A549 (cell line): Measurements from ENCODE around the gene PTRH1. TPM values are rescaled to one million over a fixed set of nuclear protein-coding genes. Genes with fewer than 3 reads are reported as not detected.

ENCODE experiments used
- ATAC-seq, 2 experiments: fragments of 200-7000 bp in 1 of 2; fragments of >200 bp in 1 of 2; cut with Nextera tagmentation in 1 of 2; cut with Tn5 transposase in 1 of 2; 3 replicates each; pipeline versions ENCODE4 v1.8.0 to v1.9.1; 2018 to 2020; ENCODE audit warnings: mild to moderate bottlenecking in 1 of 2, moderate library complexity in 1 of 2
- CTCF ChIA-PET: fragments of 300-600 bp; sonication (Branson Sonifier 250); formaldehyde crosslinking; extraction: SDS; loops from one replicate; lab custom pipeline; 2021; ENCODE audit warnings: antibody characterized with exemption, inconsistent platforms; lab: Yijun Ruan, JAX
- POLR2A ChIA-PET: fragments of 350-600 bp; formaldehyde crosslinking; extraction: SDS; loops from one replicate; lab custom pipeline; 2021; ENCODE audit warnings: antibody characterized with exemption, inconsistent platforms; lab: Yijun Ruan, JAX
- DNase-seq, 2 experiments: peaks; one replicate each; pipeline versions ENCODE4 v3.0.0 to v3.0.0-alpha.2; 2011 to 2016; ENCODE audit warnings: low read depth in 1 of 2, low spot score in 1 of 2
- FAIRE-seq: peaks from 2 replicates; lab custom pipeline; 2011; peaks lifted over from hg19 to GRCh38; lab: Jason Lieb, UNC
- H3K27ac ChIP-seq, 2 experiments: fragments of >200 bp; sonication (Bioruptor Twin); formaldehyde crosslinking; 3 replicates each; pipeline ENCODE4 v1.5.1; 2016 to 2017
- H3K4me1 ChIP-seq: fragments of >200 bp; sonication (Bioruptor Twin); formaldehyde crosslinking; 3 replicates; pipeline ENCODE4 v1.6.1; 2016
- H3K4me2 ChIP-seq: fragments of >200 bp; sonication (Bioruptor Twin); formaldehyde crosslinking; 3 replicates; pipeline ENCODE4 v1.6.1; 2016
- H3K4me3 ChIP-seq: fragments of >200 bp; sonication (Bioruptor Twin); formaldehyde crosslinking; 3 replicates; pipeline ENCODE4 v1.5.1; 2016
- H3K9me3 ChIP-seq: fragments of >200 bp; sonication (Bioruptor Twin); formaldehyde crosslinking; 3 replicates; pipeline ENCODE4 v1.6.1; 2016
- CBX2 ChIP-seq: fragments of 200-600 bp; sonication (generic); IDR thresholded peaks from 2 replicates; pipeline ENCODE4 v1.6.1; 2016; ENCODE audit warnings: low read depth, mild to moderate bottlenecking, borderline replicate concordance
- CBX8 ChIP-seq: fragments of 200-600 bp; sonication (generic); IDR thresholded peaks from 2 replicates; pipeline ENCODE4 v1.6.1; 2016
- CEBPB ChIP-seq, 2 experiments: fragments of >200 bp in 1 of 2; sonication (Bioruptor Twin) in 1 of 2; formaldehyde crosslinking in 1 of 2; IDR thresholded peaks; 2 replicates each; pipeline ENCODE4 v1.6.1; 2012 to 2016
- EHF ChIP-seq: fragments of 250-450 bp; sonication (Bioruptor Pico); IDR thresholded peaks from 2 replicates; pipeline ENCODE4 v1.5.0; 2020; ENCODE audit warnings: mild to moderate bottlenecking
- ESRRA ChIP-seq: fragments of 150-350 bp; IDR thresholded peaks from 2 replicates; pipeline ENCODE4 v1.6.1; 2014; ENCODE audit warnings: mild to moderate bottlenecking, low read length, borderline replicate concordance
- FOSB ChIP-seq: fragments of 250-450 bp; sonication (Bioruptor Pico); IDR thresholded peaks from 2 replicates; pipeline ENCODE4 v1.5.0; 2020; ENCODE audit warnings: mild to moderate bottlenecking, moderate library complexity
- FOXS1 ChIP-seq: fragments of 250-450 bp; sonication (Bioruptor Pico); IDR thresholded peaks from 2 replicates; pipeline ENCODE4 v1.5.0; 2020; ENCODE audit warnings: mild to moderate bottlenecking, moderate library complexity
- HDAC2 ChIP-seq: fragments of 200-600 bp; sonication (generic); IDR thresholded peaks from 2 replicates; pipeline ENCODE4 v1.6.1; 2016
- HEYL ChIP-seq: fragments of 250-450 bp; sonication (Bioruptor Pico); IDR thresholded peaks from 2 replicates; pipeline ENCODE4 v1.8.0; 2021; ENCODE audit warnings: mild to moderate bottlenecking, moderate library complexity
- HOXB13 ChIP-seq: fragments of 250-450 bp; sonication (Bioruptor Pico); IDR thresholded peaks from 2 replicates; pipeline ENCODE4 v1.5.0; 2020; ENCODE audit warnings: low read depth, mild to moderate bottlenecking, moderate library complexity
- JUNB ChIP-seq: fragments of >200 bp; sonication (Bioruptor Twin); formaldehyde crosslinking; IDR thresholded peaks from 2 replicates; pipeline ENCODE4 v1.6.1; 2016
- KDM1A ChIP-seq: fragments of 200-600 bp; sonication (generic); IDR thresholded peaks from 2 replicates; pipeline ENCODE4 v1.6.1; 2016; ENCODE audit warnings: low read depth, mild to moderate bottlenecking
- MAZ ChIP-seq: fragments of 150-350 bp; IDR thresholded peaks from 2 replicates; pipeline ENCODE4 v1.6.1; 2014; ENCODE audit warnings: antibody characterized with exemption, low read depth, low read length, borderline replicate concordance
- NFE2L2 ChIP-seq: fragments of 150-350 bp; conservative IDR thresholded peaks from 2 replicates; pipeline ENCODE4 v1.6.1; 2014; ENCODE audit warnings: low read length
- POLR2AphosphoS2 ChIP-seq: conservative IDR thresholded peaks from 2 replicates; pipeline ENCODE4 v1.6.1; 2012; ENCODE audit warnings: low read length, improper control_type of control experiment, inconsistent platforms
- RARB ChIP-seq: fragments of 250-450 bp; sonication (Bioruptor Pico); IDR thresholded peaks from 2 replicates; pipeline ENCODE4 v1.8.0; 2021; ENCODE audit warnings: mild to moderate bottlenecking, moderate library complexity
- RNF2 ChIP-seq: fragments of 200-600 bp; sonication (generic); IDR thresholded peaks from 2 replicates; pipeline ENCODE4 v1.6.1; 2016; ENCODE audit warnings: low read depth, mild to moderate bottlenecking, antibody characterized with exemption, moderate library complexity, borderline replicate concordance
- SMC3 ChIP-seq: fragments of >200 bp; sonication (Bioruptor Twin); formaldehyde crosslinking; IDR thresholded peaks from 3 replicates; pipeline ENCODE4 v1.6.1; 2018; ENCODE audit warnings: inconsistent platforms
- SREBF2 ChIP-seq: fragments of 450-650 bp; IDR thresholded peaks from 2 replicates; pipeline ENCODE4 v1.6.1; 2014; ENCODE audit warnings: mild to moderate bottlenecking, moderate library complexity
- TFCP2L1 ChIP-seq: fragments of 250-450 bp; sonication (Bioruptor Pico); IDR thresholded peaks from 2 replicates; pipeline ENCODE4 v1.5.0; 2021; ENCODE audit warnings: mild to moderate bottlenecking
- TP53 ChIP-seq: fragments of 250-450 bp; sonication (Bioruptor Pico); IDR thresholded peaks from 2 replicates; pipeline ENCODE4 v1.5.0; 2021; ENCODE audit warnings: mild to moderate bottlenecking, moderate library complexity
- ZC3H11A ChIP-seq: fragments of 450-650 bp; IDR thresholded peaks from 2 replicates; pipeline ENCODE4 v1.6.1; 2014; ENCODE audit warnings: antibody characterized with exemption, mild to moderate bottlenecking
- ZSCAN20 ChIP-seq: fragments of 250-450 bp; sonication (Bioruptor Pico); IDR thresholded peaks from 2 replicates; pipeline ENCODE4 v1.8.0; 2022; ENCODE audit warnings: mild to moderate bottlenecking, moderate library complexity
- whole genome bisulfite sequencing: methylation state at CpG from one replicate; pipeline ENCODE4 v1.1.6; 2017; ENCODE audit errors: missing lambda C conversion rate; 5-methylcytosine and 5-hydroxymethylcytosine counted together
- polyA plus RNA-seq, 4 experiments: library from polyadenylated mRNA; depleted of rRNA in 3 of 4; stranded (reverse); fragments of >200 nt; fragmentation: RNase III in 1 of 4; extraction: RNeasy Plus Mini Kit Qiagen cat#74134 plus additional on column Dnase treatment in 1 of 4; gene quantifications; 2 replicates in 3 of 4; 3 replicates in 1 of 4; pipeline ENCODE4 v1.2.3, GENCODE V29; 2011 to 2017
- TF ChIP-seq, protein P1 (sequence below): fragments of >200 bp; sonication (Bioruptor Twin); formaldehyde crosslinking; IDR thresholded peaks from 2 replicates; pipeline ENCODE4 v1.6.1; 2016
- TF ChIP-seq, protein P2 (sequence below): fragments of 150-350 bp; IDR thresholded peaks from 2 replicates; pipeline ENCODE4 v1.6.1; 2014; ENCODE audit warnings: low read depth, mild to moderate bottlenecking, low read length
- TF ChIP-seq, protein P3 (sequence below): fragments of >200 bp; sonication (Bioruptor Twin); formaldehyde crosslinking; IDR thresholded peaks from 3 replicates; pipeline ENCODE4 v1.6.1; 2016
- TF ChIP-seq, protein P4 (sequence below): IDR thresholded peaks from 2 replicates; pipeline ENCODE4 v1.6.1; 2012
- TF ChIP-seq, protein P5 (sequence below): fragments of 200-600 bp; sonication (generic); IDR thresholded peaks from 2 replicates; pipeline ENCODE4 v1.6.1; 2016; ENCODE audit warnings: antibody characterized with exemption, mild to moderate bottlenecking, moderate library complexity

Gene PTRH1
- polyA plus RNA-seq, 2 of the 4 experiments (the other 2 are of a cell fraction): 5.1 to 11.4 TPM

DNA sequence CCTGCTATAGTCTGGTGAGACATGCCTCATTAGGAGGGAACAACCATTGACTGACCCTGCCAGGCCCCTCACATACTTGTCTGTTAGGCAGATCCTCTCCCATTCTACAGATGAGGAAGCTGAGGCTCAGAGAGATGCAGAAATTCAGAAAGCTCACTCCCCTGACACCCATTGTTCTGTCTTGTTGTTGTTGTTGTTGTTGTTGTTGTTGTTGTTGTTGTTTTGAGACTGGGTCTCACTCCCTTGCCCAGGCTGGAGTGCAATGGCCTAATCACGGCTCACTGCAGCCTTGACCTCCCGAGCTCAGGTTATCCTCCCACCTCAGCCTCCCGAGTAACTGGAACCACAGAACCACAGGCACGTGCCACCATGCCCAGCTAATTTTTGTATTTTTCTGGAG, 21.8 kb downstream of the PTRH1 start:
- TF ChIP-seq ESRRA (no peak), KDM1A (no peak), HOXB13 (no peak), CEBPB (IDR thresholded peaks at IDR 0.05) (no peak), HDAC2 (no peak), HEYL (CRISPR knock-in tag) (no peak), POLR2AphosphoS2 (no peak), CBX2 (no peak), NFE2L2 (no peak), CBX8 (no peak), ZSCAN20 (no peak), EHF (CRISPR knock-in tag) (no peak), ZC3H11A (no peak), JUNB (no peak)
- TF ChIP-seq, protein P1, sequence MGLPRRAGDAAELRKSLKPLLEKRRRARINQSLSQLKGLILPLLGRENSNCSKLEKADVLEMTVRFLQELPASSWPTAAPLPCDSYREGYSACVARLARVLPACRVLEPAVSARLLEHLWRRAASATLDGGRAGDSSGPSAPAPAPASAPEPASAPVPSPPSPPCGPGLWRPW: no peak
- TF ChIP-seq, protein P2, sequence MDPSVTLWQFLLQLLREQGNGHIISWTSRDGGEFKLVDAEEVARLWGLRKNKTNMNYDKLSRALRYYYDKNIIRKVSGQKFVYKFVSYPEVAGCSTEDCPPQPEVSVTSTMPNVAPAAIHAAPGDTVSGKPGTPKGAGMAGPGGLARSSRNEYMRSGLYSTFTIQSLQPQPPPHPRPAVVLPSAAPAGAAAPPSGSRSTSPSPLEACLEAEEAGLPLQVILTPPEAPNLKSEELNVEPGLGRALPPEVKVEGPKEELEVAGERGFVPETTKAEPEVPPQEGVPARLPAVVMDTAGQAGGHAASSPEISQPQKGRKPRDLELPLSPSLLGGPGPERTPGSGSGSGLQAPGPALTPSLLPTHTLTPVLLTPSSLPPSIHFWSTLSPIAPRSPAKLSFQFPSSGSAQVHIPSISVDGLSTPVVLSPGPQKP: no peak
- TF ChIP-seq, protein P3, sequence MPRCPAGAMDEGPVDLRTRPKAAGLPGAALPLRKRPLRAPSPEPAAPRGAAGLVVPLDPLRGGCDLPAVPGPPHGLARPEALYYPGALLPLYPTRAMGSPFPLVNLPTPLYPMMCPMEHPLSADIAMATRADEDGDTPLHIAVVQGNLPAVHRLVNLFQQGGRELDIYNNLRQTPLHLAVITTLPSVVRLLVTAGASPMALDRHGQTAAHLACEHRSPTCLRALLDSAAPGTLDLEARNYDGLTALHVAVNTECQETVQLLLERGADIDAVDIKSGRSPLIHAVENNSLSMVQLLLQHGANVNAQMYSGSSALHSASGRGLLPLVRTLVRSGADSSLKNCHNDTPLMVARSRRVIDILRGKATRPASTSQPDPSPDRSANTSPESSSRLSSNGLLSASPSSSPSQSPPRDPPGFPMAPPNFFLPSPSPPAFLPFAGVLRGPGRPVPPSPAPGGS: no peak
- TF ChIP-seq, protein P4, sequence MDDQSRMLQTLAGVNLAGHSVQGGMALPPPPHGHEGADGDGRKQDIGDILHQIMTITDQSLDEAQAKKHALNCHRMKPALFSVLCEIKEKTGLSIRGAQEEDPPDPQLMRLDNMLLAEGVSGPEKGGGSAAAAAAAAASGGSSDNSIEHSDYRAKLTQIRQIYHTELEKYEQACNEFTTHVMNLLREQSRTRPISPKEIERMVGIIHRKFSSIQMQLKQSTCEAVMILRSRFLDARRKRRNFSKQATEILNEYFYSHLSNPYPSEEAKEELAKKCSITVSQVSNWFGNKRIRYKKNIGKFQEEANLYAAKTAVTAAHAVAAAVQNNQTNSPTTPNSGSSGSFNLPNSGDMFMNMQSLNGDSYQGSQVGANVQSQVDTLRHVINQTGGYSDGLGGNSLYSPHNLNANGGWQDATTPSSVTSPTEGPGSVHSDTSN: no peak
- POLR2A ChIA-PET: no interaction called here
- Histone ChIP-seq H3K4me2 (no peak overlapping the region), H3K9me3 (no peaks in the 10 kb centered on the region), H3K27ac (no peak overlapping the region), H3K4me1 (0 out of 3 replicates have a peak, but pooled peaks cover under 1% of the 10 kb centered on the region), H3K4me3 (no peak overlapping the region)
- CTCF ChIA-PET: interaction anchor here (0.6 to 3.2 kb wide), 4 partner anchors 11 to 176 kb away, joined by 3 to 13 read pairs (median 4); no protein-coding TSS in a partner anchor
- WGBS: 91% methylated on average over 4 of the region's 4 CpGs
- FAIRE-seq (no peak), DNase-seq (no peak), ATAC-seq (no peak)

DNA sequence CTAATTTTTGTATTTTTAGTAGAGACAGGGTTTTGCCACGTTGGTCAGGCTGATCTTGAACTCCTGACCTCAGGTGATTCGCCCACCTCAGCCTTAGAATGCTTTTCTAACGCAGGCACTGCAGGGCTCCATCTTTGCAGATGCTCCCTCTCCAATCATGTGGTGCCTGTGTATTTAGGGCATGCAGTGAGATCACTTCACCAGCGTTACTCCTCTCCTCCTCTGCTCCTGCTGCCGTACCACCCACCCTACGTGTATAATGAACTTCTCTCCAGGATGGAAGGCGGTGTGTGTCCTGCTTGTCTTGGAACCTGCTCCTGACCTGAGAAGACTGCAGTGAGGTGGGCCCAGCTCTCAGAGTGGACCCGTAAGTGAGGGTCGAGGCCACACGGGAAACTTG, 22.3 kb downstream of the PTRH1 start:
- H3K4me2 ChIP-seq: no peak overlapping the region
- ATAC-seq: no peak
- no peaks in the 10 kb centered on the region for H3K4me1 ChIP-seq
- TF ChIP-seq FOXS1 (CRISPR knock-in tag) (no peak), SMC3 (no peak), RARB (CRISPR knock-in tag) (no peak), RNF2 (no peak), TP53 (CRISPR knock-in tag) (no peak), EHF (CRISPR knock-in tag) (no peak), TFCP2L1 (CRISPR knock-in tag) (no peak), JUNB (no peak), FOSB (CRISPR knock-in tag) (no peak), SREBF2 (no peak), HEYL (CRISPR knock-in tag) (no peak), MAZ (no peak)
- TF ChIP-seq, protein P4: no peak
- TF ChIP-seq, protein P5, sequence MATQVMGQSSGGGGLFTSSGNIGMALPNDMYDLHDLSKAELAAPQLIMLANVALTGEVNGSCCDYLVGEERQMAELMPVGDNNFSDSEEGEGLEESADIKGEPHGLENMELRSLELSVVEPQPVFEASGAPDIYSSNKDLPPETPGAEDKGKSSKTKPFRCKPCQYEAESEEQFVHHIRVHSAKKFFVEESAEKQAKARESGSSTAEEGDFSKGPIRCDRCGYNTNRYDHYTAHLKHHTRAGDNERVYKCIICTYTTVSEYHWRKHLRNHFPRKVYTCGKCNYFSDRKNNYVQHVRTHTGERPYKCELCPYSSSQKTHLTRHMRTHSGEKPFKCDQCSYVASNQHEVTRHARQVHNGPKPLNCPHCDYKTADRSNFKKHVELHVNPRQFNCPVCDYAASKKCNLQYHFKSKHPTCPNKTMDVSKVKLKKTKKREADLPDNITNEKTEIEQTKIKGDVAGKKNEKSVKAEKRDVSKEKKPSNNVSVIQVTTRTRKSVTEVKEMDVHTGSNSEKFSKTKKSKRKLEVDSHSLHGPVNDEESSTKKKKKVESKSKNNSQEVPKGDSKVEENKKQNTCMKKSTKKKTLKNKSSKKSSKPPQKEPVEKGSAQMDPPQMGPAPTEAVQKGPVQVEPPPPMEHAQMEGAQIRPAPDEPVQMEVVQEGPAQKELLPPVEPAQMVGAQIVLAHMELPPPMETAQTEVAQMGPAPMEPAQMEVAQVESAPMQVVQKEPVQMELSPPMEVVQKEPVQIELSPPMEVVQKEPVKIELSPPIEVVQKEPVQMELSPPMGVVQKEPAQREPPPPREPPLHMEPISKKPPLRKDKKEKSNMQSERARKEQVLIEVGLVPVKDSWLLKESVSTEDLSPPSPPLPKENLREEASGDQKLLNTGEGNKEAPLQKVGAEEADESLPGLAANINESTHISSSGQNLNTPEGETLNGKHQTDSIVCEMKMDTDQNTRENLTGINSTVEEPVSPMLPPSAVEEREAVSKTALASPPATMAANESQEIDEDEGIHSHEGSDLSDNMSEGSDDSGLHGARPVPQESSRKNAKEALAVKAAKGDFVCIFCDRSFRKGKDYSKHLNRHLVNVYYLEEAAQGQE: no peak
- TF ChIP-seq, protein P3: no peak
- TF ChIP-seq, protein P1: no peak
- ChIA-PET POLR2A (no interaction called here), CTCF (interaction anchor here (0.6 to 3.2 kb wide), 4 partner anchors 11 to 228 kb away, joined by 3 to 13 read pairs (median 4); no protein-coding TSS in a partner anchor)
- no peak for FAIRE-seq
- H3K27ac ChIP-seq: no peak overlapping the region
- no peak for DNase-seq
- no peaks in the 10 kb centered on the region for H3K9me3 ChIP-seq
- 72% methylated on average over 10 of the region's 10 CpGs for WGBS
- H3K4me3 ChIP-seq: no peak overlapping the region
